ENCODE results near the gene CAPN9. TPM values are rescaled to one million over a fixed set of nuclear protein-coding genes. Genes with fewer than 3 reads are reported as not detected.
A peak's percentile ranks its signal among the peaks of the same experiment; 100 is the strongest.

Gene CAPN9
- total and polyA plus RNA-seq, 3 experiments from 2014 or later, result not detected

- Histone ChIP-seq H3K27ac (ENCODE audit: low read depth, low read length) (no peak overlapping the region), H3K9me3 (ENCODE audit: low read length) (no peaks in the 10 kb centered on the region), H3K27me3 (ENCODE audit: insufficient read depth, low read length, poor library complexity, severe bottlenecking) (no peaks in the 10 kb centered on the region), H3K36me3 (ENCODE audit: insufficient read depth, low read length) (no peaks in the 10 kb centered on the region), H3K4me3 (ENCODE audit: low read length) (no peak overlapping the region), H3K4me1 (ENCODE audit: insufficient read depth, low read length) (no peaks in the 10 kb centered on the region)
- Mint-ChIP-seq H3K36me3 (no peaks in the 10 kb centered on the region), H3K4me1 (peaks cover 5 to 8% (median 8%) of the 10 kb centered on the region in 3 donors), H3K27me3 (peaks cover 7 to 32% of the 10 kb centered on the region in 2 donors), H3K4me3 (no peak overlapping the region), H3K27ac (no peak overlapping the region), H3K9me3 (no peaks in the 10 kb centered on the region)
- ChIA-PET CTCF (no interaction called here), POLR2A (no interaction called here)
- no peak for DNase-seq
Observed at GRCh38 chr1:230708631-230709580, 38.3 kb upstream of the CAPN9 start.

GRCh38 chr1:230709619-230710542, 37.3 kb upstream of the CAPN9 start:
- Mint-ChIP-seq H3K4me1 (peaks cover 5 to 8% (median 8%) of the 10 kb centered on the region in 3 donors), H3K27ac (no peak overlapping the region), H3K4me3 (no peak overlapping the region), H3K36me3 (no peaks in the 10 kb centered on the region), H3K9me3 (no peaks in the 10 kb centered on the region), H3K27me3 (peaks cover 8 to 38% of the 10 kb centered on the region in 2 donors)
- CTCF ChIA-PET, result no interaction called here
- DNase-seq, result no peak
- no peaks in the 10 kb centered on the region for H3K36me3 ChIP-seq (ENCODE audit: insufficient read depth, low read length)
- no peaks in the 10 kb centered on the region for H3K27me3 ChIP-seq (ENCODE audit: insufficient read depth, low read length, poor library complexity, severe bottlenecking)
- H3K27ac ChIP-seq (ENCODE audit: low read depth, low read length), result no peak overlapping the region
- POLR2A ChIA-PET, result no interaction called here
- H3K4me1 ChIP-seq (ENCODE audit: insufficient read depth, low read length), result no peaks in the 10 kb centered on the region
- H3K4me3 ChIP-seq (ENCODE audit: low read length), result no peak overlapping the region
- H3K9me3 ChIP-seq (ENCODE audit: low read length), result no peaks in the 10 kb centered on the region

- CTCF ChIA-PET, result no interaction called here
- H3K27me3 Mint-ChIP-seq, result peaks cover 9 to 39% of the 10 kb centered on the region in 2 donors
- H3K4me3 Mint-ChIP-seq, result no peak overlapping the region
- H3K4me1 Mint-ChIP-seq, result peaks cover 5 to 8% (median 8%) of the 10 kb centered on the region in 3 donors
- H3K9me3 ChIP-seq (ENCODE audit: low read length), result no peaks in the 10 kb centered on the region
- no peak overlapping the region for H3K4me3 ChIP-seq (ENCODE audit: low read length)
- H3K36me3 Mint-ChIP-seq, result no peaks in the 10 kb centered on the region
- H3K36me3 ChIP-seq (ENCODE audit: insufficient read depth, low read length), result no peaks in the 10 kb centered on the region
- no peak overlapping the region for H3K27ac ChIP-seq (ENCODE audit: low read depth, low read length)
- no peaks in the 10 kb centered on the region for H3K27me3 ChIP-seq (ENCODE audit: insufficient read depth, low read length, poor library complexity, severe bottlenecking)
- no peak overlapping the region for H3K27ac Mint-ChIP-seq
- no peaks in the 10 kb centered on the region for H3K9me3 Mint-ChIP-seq
- POLR2A ChIA-PET, result no interaction called here
- no peaks in the 10 kb centered on the region for H3K4me1 ChIP-seq (ENCODE audit: insufficient read depth, low read length)
- DNase-seq, result no peak
Observed at GRCh38 chr1:230710543-230710904, 36.7 kb upstream of the CAPN9 start.

- peaks cover 5 to 8% (median 8%) of the 10 kb centered on the region in 3 donors for H3K4me1 Mint-ChIP-seq
- H3K36me3 Mint-ChIP-seq, result no peaks in the 10 kb centered on the region
- Histone ChIP-seq H3K27ac (ENCODE audit: low read depth, low read length) (no peak overlapping the region), H3K4me3 (ENCODE audit: low read length) (no peak overlapping the region), H3K9me3 (ENCODE audit: low read length) (no peaks in the 10 kb centered on the region), H3K27me3 (ENCODE audit: insufficient read depth, low read length, poor library complexity, severe bottlenecking) (no peaks in the 10 kb centered on the region), H3K36me3 (ENCODE audit: insufficient read depth, low read length) (no peaks in the 10 kb centered on the region), H3K4me1 (ENCODE audit: insufficient read depth, low read length) (no peaks in the 10 kb centered on the region)
- DNase-seq, result no peak
- H3K27ac Mint-ChIP-seq, result no peak overlapping the region
- peaks cover 8 to 41% of the 10 kb centered on the region in 2 donors for H3K27me3 Mint-ChIP-seq
- ChIA-PET POLR2A (no interaction called here), CTCF (no interaction called here)
- H3K4me3 Mint-ChIP-seq, result no peak overlapping the region
- no peaks in the 10 kb centered on the region for H3K9me3 Mint-ChIP-seq
Observed at GRCh38 chr1:230711245-230711644, 35.9 kb upstream of the CAPN9 start.

GRCh38 chr1:230712470-230712942, 34.7 kb upstream of the CAPN9 start:
- Histone ChIP-seq H3K9me3 (ENCODE audit: low read length) (no peaks in the 10 kb centered on the region), H3K4me1 (ENCODE audit: insufficient read depth, low read length) (no peaks in the 10 kb centered on the region), H3K27me3 (ENCODE audit: insufficient read depth, low read length, poor library complexity, severe bottlenecking) (no peaks in the 10 kb centered on the region), H3K27ac (ENCODE audit: low read depth, low read length) (no peak overlapping the region), H3K36me3 (ENCODE audit: insufficient read depth, low read length) (no peaks in the 10 kb centered on the region), H3K4me3 (ENCODE audit: low read length) (no peak overlapping the region)
- Mint-ChIP-seq H3K4me3 (no peak overlapping the region), H3K27ac (no peak overlapping the region), H3K9me3 (peaks cover 0 to 4% (median 0%) of the 10 kb centered on the region in 5 donors), H3K27me3 (peaks cover 7 to 34% of the 10 kb centered on the region in 2 donors), H3K36me3 (no peaks in the 10 kb centered on the region), H3K4me1 (peaks cover 5 to 8% (median 8%) of the 10 kb centered on the region in 3 donors)
- DNase-seq, result no peak
- POLR2A ChIA-PET, result no interaction called here
- CTCF ChIA-PET, result no interaction called here

GRCh38 chr1:230713138-230713537, 34.0 kb upstream of the CAPN9 start:
- ChIA-PET CTCF (no interaction called here), POLR2A (no interaction called here)
- H3K36me3 ChIP-seq (ENCODE audit: insufficient read depth, low read length), result no peaks in the 10 kb centered on the region
- Mint-ChIP-seq H3K27ac (peak overlapping the region in 1 of 8 donors; percentile 41), H3K4me3 (no peak overlapping the region), H3K4me1 (peaks cover 2% of the 10 kb centered on the region in 3 donors), H3K9me3 (peaks cover 0 to 4% (median 0%) of the 10 kb centered on the region in 5 donors), H3K36me3 (no peaks in the 10 kb centered on the region), H3K27me3 (peaks cover 6 to 28% of the 10 kb centered on the region in 2 donors)
- no peaks in the 10 kb centered on the region for H3K27me3 ChIP-seq (ENCODE audit: insufficient read depth, low read length, poor library complexity, severe bottlenecking)
- H3K4me1 ChIP-seq (ENCODE audit: insufficient read depth, low read length), result no peaks in the 10 kb centered on the region
- no peak overlapping the region for H3K4me3 ChIP-seq (ENCODE audit: low read length)
- H3K27ac ChIP-seq (ENCODE audit: low read depth, low read length), result no peak overlapping the region
- H3K9me3 ChIP-seq (ENCODE audit: low read length), result no peaks in the 10 kb centered on the region
- no peak for DNase-seq

- ChIA-PET POLR2A (no interaction called here), CTCF (no interaction called here)
- no peak overlapping the region for H3K27ac Mint-ChIP-seq
- no peaks in the 10 kb centered on the region for H3K9me3 ChIP-seq (ENCODE audit: low read length)
- no peak for DNase-seq
- no peaks in the 10 kb centered on the region for H3K36me3 ChIP-seq (ENCODE audit: insufficient read depth, low read length)
- H3K4me3 ChIP-seq (ENCODE audit: low read length), result no peak overlapping the region
- no peaks in the 10 kb centered on the region for H3K4me1 ChIP-seq (ENCODE audit: insufficient read depth, low read length)
- peaks cover 6 to 24% of the 10 kb centered on the region in 2 donors for H3K27me3 Mint-ChIP-seq
- H3K4me1 Mint-ChIP-seq, result no peaks in the 10 kb centered on the region
- no peaks in the 10 kb centered on the region for H3K36me3 Mint-ChIP-seq
- H3K9me3 Mint-ChIP-seq, result peaks cover 0 to 4% (median 0%) of the 10 kb centered on the region in 5 donors
- H3K27ac ChIP-seq (ENCODE audit: low read depth, low read length), result no peak overlapping the region
- H3K4me3 Mint-ChIP-seq, result no peak overlapping the region
- no peaks in the 10 kb centered on the region for H3K27me3 ChIP-seq (ENCODE audit: insufficient read depth, low read length, poor library complexity, severe bottlenecking)
Observed at GRCh38 chr1:230713547-230713914, 33.7 kb upstream of the CAPN9 start.
